IMR-90 (cell line): ENCODE measurements around the gene CASP2. TPM values are rescaled to one million over a fixed set of nuclear protein-coding genes. Genes with fewer than 3 reads are reported as not detected.

Experiments used
- ATAC-seq: fragments of 200-7000 bp; cut with Tn5 transposase; 2 replicates; pipeline ENCODE4 v1.9.1; 2020; ENCODE audit warnings: low read depth, mild to moderate bottlenecking, moderate library complexity
- BruUV-seq: library from RNA; stranded (reverse); fragments of 400-500 nt; replicated peaks from 2 replicates; lab custom pipeline; 2021; lab: Mats Ljungman, UMichigan
- CTCF ChIA-PET: fragments of 300-600 bp; formaldehyde crosslinking; extraction: SDS; loops from one replicate; lab custom pipeline; 2021; ENCODE audit warnings: antibody characterized with exemption; lab: Yijun Ruan, JAX
- POLR2A ChIA-PET: fragments of 300-600 bp; sonication (Branson Sonifier 250); formaldehyde crosslinking; loops from one replicate; lab custom pipeline; 2022; ENCODE audit warnings: antibody characterized with exemption; ENCODE audit not compliant: unreplicated experiment; lab: Charles Lee
- DNase-seq: peaks from one replicate; pipeline ENCODE4 v3.0.0; 2013
- H2AFZ ChIP-seq: replicated peaks from 2 replicates; pipeline ENCODE3; 2013; ENCODE audit warnings: low read length, mild to moderate bottlenecking; ENCODE audit not compliant: poor library complexity
- H2AK5ac ChIP-seq: 2 replicates; pipeline ENCODE4 v1.6.1; 2013; ENCODE audit warnings: low read depth, low read length, inconsistent platforms
- H2AK9ac ChIP-seq: replicated peaks from 2 replicates; pipeline ENCODE3; 2013; ENCODE audit warnings: mild to moderate bottlenecking, low read depth, low read length, moderate library complexity; ENCODE audit not compliant: poor library complexity
- H2BK120ac ChIP-seq: 2 replicates; pipeline ENCODE4 v1.6.1; 2013; ENCODE audit warnings: low read depth, low read length, inconsistent platforms
- H2BK15ac ChIP-seq: 3 replicates; pipeline ENCODE4 v1.6.1; 2013; ENCODE audit warnings: low read depth, low read length, inconsistent platforms
- H2BK20ac ChIP-seq: 2 replicates; pipeline ENCODE4 v1.6.1; 2013; ENCODE audit warnings: low read depth, mild to moderate bottlenecking, inconsistent platforms, low read length, moderate library complexity
- H2BK5ac ChIP-seq: 2 replicates; pipeline ENCODE4 v1.6.1; 2013; ENCODE audit warnings: mild to moderate bottlenecking, low read depth, low read length, inconsistent platforms; ENCODE audit not compliant: poor library complexity, severe bottlenecking
- H3K14ac ChIP-seq: replicated peaks from 2 replicates; pipeline ENCODE4 v1.6.1; 2013; ENCODE audit warnings: low read depth, low read length, inconsistent platforms
- H3K18ac ChIP-seq: 2 replicates; pipeline ENCODE4 v1.6.1; 2013; ENCODE audit warnings: low read depth, low read length, control low read depth
- H3K23ac ChIP-seq: 2 replicates; pipeline ENCODE4 v1.6.1; 2013; ENCODE audit warnings: low read depth, low read length, inconsistent platforms
- H3K27ac ChIP-seq: 2 replicates; pipeline ENCODE4 v1.5.1; 2013; ENCODE audit warnings: mild to moderate bottlenecking, control low read depth, low read length; ENCODE audit not compliant: insufficient read depth
- H3K27me3 ChIP-seq: 2 replicates; pipeline ENCODE4 v1.6.1; 2013; ENCODE audit warnings: low read length; ENCODE audit not compliant: control insufficient read depth, insufficient read depth
- H3K36me3 ChIP-seq: 2 replicates; pipeline ENCODE4 v1.6.1; 2013; ENCODE audit warnings: low read length, mixed read lengths; ENCODE audit not compliant: control insufficient read depth, insufficient read depth
- H3K4ac ChIP-seq: 2 replicates; pipeline ENCODE4 v1.6.1; 2013; ENCODE audit warnings: low read depth, low read length, inconsistent platforms
- H3K4me1 ChIP-seq: 2 replicates; pipeline ENCODE4 v1.6.1; 2013; ENCODE audit warnings: low read length, mixed read lengths; ENCODE audit not compliant: control insufficient read depth, insufficient read depth
- H3K4me2 ChIP-seq: 2 replicates; pipeline ENCODE4 v1.6.1; 2013; ENCODE audit warnings: low read depth, mild to moderate bottlenecking, control low read depth, low read length, moderate library complexity
- H3K4me3 ChIP-seq: 2 replicates; pipeline ENCODE4 v1.5.1; 2013; ENCODE audit warnings: low read depth, mild to moderate bottlenecking, control low read depth, low read length, moderate library complexity; ENCODE audit not compliant: insufficient read depth
- H3K56ac ChIP-seq: 2 replicates; pipeline ENCODE4 v1.6.1; 2013; ENCODE audit warnings: low read length, inconsistent platforms; ENCODE audit not compliant: insufficient read depth; ENCODE audit errors: extremely low read depth
- H3K79me1 ChIP-seq, 2 experiments: 2 replicates each; pipeline ENCODE4 v1.6.1; 2013; ENCODE audit warnings: low read length in 2 of 2, inconsistent platforms in 1 of 2, low read depth in 1 of 2
- H3K9ac ChIP-seq: 2 replicates; pipeline ENCODE4 v1.6.1; 2013; ENCODE audit warnings: low read depth, low read length, control low read depth
- H3K9me1 ChIP-seq: 2 replicates; pipeline ENCODE4 v1.6.1; 2013; ENCODE audit warnings: low read length, inconsistent platforms; ENCODE audit not compliant: insufficient read depth
- H3K9me3 ChIP-seq: 2 replicates; pipeline ENCODE4 v1.6.1; 2013; ENCODE audit warnings: low read length; ENCODE audit not compliant: control insufficient read depth, insufficient read depth
- H4K20me1 ChIP-seq: 2 replicates; pipeline ENCODE4 v1.6.1; 2013; ENCODE audit warnings: low read length, inconsistent platforms; ENCODE audit not compliant: insufficient read depth
- H4K5ac ChIP-seq: 2 replicates; pipeline ENCODE4 v1.6.1; 2013; ENCODE audit warnings: mild to moderate bottlenecking, low read depth, low read length, control low read depth
- H4K8ac ChIP-seq, 2 experiments: 2 replicates each; pipeline ENCODE4 v1.6.1; 2013; ENCODE audit warnings: low read depth in 2 of 2, low read length in 2 of 2, control low read depth in 1 of 2, inconsistent platforms in 1 of 2
- H4K91ac ChIP-seq: 2 replicates; pipeline ENCODE4 v1.6.1; 2013; ENCODE audit warnings: low read depth, low read length, inconsistent platforms; ENCODE audit not compliant: insufficient read depth
- CEBPB ChIP-seq: IDR thresholded peaks from 2 replicates; pipeline ENCODE4 v1.6.1; 2012; ENCODE audit warnings: low read depth, low read length, improper control_type of control experiment
- CHD1 ChIP-seq: IDR thresholded peaks from 2 replicates; pipeline ENCODE4 v1.6.1; 2012; ENCODE audit warnings: low read depth, low read length, improper control_type of control experiment
- NFE2L2 ChIP-seq: fragments of 150-350 bp; IDR thresholded peaks from 2 replicates; pipeline ENCODE4 v1.6.1; 2016; ENCODE audit warnings: low read depth, mild to moderate bottlenecking, low read length
- RFX5 ChIP-seq: IDR thresholded peaks from 2 replicates; pipeline ENCODE4 v1.8.0; 2012; ENCODE audit warnings: low read depth, mild to moderate bottlenecking, low read length, moderate library complexity
- SMC3 ChIP-seq: fragments of 150-350 bp; IDR thresholded peaks from 2 replicates; pipeline ENCODE4 v1.6.1; 2016; ENCODE audit warnings: low read depth, mild to moderate bottlenecking, antibody characterized with exemption, low read length, moderate library complexity
- WGBS, 2 experiments: methylation state at CpG; one replicate each; pipeline versions ENCODE4 v1.1.5 to v1.1.7; 2013; ENCODE audit warnings: missing lambda C conversion rate in 2 of 2; ENCODE audit not compliant: insufficient read length in 1 of 2; ENCODE audit errors: extremely low coverage in 2 of 2; 5-methylcytosine and 5-hydroxymethylcytosine counted together
- dilution Hi-C: fragments of 300-500 bp; cut with HindIII; formaldehyde crosslinking; loops from one replicate; pipeline ENCODE4 v1.14.3; 2018; ENCODE audit warnings: low sequenced_read_pairs; ENCODE audit not compliant: unreplicated experiment
- in situ Hi-C: fragments of 300-500 bp; cut with MboI; formaldehyde crosslinking; loops from 3 replicates; pipeline ENCODE4 v1.14.3; 2019; ENCODE audit warnings: low sequenced_read_pairs, inconsistent platforms, mixed read lengths
- intact Hi-C: fragments of 100-400 bp; cut with micrococcal nuclease; formaldehyde crosslinking; loops from 2 replicates; pipeline ENCODE4 v1.10.0; 2022
- polyA plus RNA-seq, 3 experiments: library from polyadenylated mRNA; depleted of rRNA; stranded (reverse); fragments of >200 nt; gene quantifications; 2 replicates each; pipeline ENCODE4 v1.2.3, GENCODE V29; 2012; ENCODE audit warnings: low replicate concordance in 1 of 3
- total RNA-seq: library from RNA; depleted of rRNA; stranded (reverse); fragments of >200 nt; gene quantifications from 2 replicates; pipeline ENCODE4 v1.2.3, GENCODE V29; 2012

Gene CASP2
- total and polyA plus RNA-seq, 2 of the 4 experiments (the other 2 are of a cell fraction): 15.4 to 25.6 TPM

- Histone ChIP-seq H3K36me3 (no peaks in the 10 kb centered on the region), H2BK5ac (no peak overlapping the region), H4K20me1 (no peaks in the 10 kb centered on the region), H3K9ac (no peak overlapping the region), H3K18ac (no peak overlapping the region), H4K91ac (no peak overlapping the region), H3K56ac (no peak overlapping the region), H3K27me3 (peaks cover 1% of the 10 kb centered on the region), H3K9me1 (no peaks in the 10 kb centered on the region), H3K14ac (no peak overlapping the region), H3K27ac (no peak overlapping the region), H3K79me1 (no peaks in the 10 kb centered on the region), H3K23ac (no peak overlapping the region), H2BK15ac (no peak overlapping the region), H3K4ac (no peak overlapping the region), H3K4me2 (no peak overlapping the region), H2BK20ac (no peak overlapping the region), H2BK120ac (no peak overlapping the region), H4K5ac (no peak overlapping the region), H2AK5ac (no peak overlapping the region), H4K8ac (no peak overlapping the region), H3K4me3 (no peak overlapping the region), H3K4me1 (no peaks in the 10 kb centered on the region), H3K9me3 (no peaks in the 10 kb centered on the region), H2AFZ (no peak overlapping the region), H2AK9ac (no peak overlapping the region)
- ChIA-PET CTCF (no interaction called here), POLR2A (no interaction called here)
- no CpG with 5 or more reads among the region's 2 CpGs for WGBS, 2 experiments
- TF ChIP-seq CEBPB: no peak
- TF ChIP-seq SMC3: no peak
- TF ChIP-seq RFX5: no peak
- TF ChIP-seq NFE2L2: no peak
- no peak for TF ChIP-seq CHD1
- no TSS peak for BruUV-seq
- in situ Hi-C loops: no loop called here
- dilution Hi-C loops: no loop called here
- ATAC-seq: no peak
- no peak for DNase-seq
- intact Hi-C loops: no loop called here
Measured at GRCh38 chr7:143252006-143252405, 36.1 kb upstream of the CASP2 start.
